ENCODE data around the gene ALKBH7.
A peak's percentile ranks its signal among the peaks of the same experiment; 100 is the strongest.

Gene ALKBH7

DNA sequence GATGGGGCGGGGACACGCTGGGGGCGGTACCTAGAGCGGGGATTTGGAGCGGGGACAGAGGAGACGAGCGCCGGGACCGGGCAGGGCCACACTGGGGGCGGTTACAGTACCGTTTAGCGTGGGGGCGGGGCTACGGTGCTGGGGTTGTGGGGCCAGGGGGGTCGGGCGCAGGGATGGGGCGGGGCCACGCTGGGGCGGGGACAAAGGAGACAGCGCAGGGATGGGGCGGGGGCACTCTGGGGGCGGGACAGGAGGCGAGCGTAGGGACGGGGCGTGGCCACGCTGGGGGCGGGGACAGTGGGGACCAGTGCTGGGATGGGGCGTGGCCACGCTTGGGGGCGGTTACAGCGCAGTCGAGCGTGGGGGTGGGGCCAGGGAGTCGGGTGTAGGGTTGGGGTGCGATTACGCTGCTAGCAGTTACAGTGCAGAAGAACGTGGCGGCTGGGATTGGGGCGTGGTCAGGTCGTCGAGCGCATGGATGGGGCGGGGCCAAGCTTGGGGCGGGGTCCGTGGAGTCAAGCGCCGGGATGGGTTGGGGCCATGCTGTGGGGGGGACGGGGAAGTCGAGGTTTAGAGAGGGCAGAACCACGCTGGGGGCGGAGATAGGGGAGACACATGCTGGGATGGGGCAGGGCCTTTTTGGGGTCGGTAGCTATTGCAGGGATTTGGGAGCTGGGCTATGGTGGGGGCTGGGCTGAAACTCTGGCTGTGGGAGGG lies 660 bp downstream of the ALKBH7 start:
- DNase-seq = peak; percentile 97

DNA sequence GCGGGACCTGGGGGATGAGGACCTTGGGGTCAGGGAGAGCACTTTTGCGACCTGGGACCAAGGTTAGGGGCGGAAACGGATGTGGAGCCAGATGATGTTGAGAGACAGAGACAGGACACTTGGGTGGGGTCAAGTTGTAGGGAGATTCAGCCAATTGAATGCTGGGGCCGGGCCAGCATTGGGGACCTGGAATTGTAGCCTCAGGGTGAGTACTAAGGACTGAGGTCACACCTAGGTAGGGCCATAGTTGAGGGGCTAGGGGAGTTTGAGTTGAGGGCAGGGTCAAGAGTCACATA lies 1.2 kb downstream of the ALKBH7 start:
- DNase-seq = no peak

DNA sequence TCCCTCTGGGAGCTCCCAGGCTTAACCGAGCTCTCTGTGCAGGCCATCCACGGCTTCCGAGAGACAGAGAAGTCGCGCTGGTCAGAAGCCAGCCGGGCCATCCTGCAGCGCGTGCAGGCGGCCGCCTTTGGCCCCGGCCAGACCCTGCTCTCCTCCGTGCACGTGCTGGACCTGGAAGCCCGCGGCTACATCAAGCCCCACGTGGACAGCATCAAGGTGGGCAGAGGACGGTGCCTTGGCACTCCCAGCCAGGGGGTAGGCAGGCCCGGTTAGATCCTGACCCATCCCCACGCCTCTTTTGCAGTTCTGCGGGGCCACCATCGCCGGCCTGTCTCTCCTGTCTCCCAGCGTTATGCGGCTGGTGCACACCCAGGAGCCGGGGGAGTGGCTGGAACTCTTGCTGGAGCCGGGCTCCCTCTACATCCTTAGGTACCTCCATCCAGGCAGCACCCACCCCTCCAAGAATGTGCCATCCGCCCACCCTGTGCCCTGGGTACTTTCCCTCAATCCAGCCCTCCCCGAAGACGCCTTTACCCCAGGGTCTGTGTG lies 1.6 kb downstream of the ALKBH7 start:
- DNase-seq = no peak

DNA sequence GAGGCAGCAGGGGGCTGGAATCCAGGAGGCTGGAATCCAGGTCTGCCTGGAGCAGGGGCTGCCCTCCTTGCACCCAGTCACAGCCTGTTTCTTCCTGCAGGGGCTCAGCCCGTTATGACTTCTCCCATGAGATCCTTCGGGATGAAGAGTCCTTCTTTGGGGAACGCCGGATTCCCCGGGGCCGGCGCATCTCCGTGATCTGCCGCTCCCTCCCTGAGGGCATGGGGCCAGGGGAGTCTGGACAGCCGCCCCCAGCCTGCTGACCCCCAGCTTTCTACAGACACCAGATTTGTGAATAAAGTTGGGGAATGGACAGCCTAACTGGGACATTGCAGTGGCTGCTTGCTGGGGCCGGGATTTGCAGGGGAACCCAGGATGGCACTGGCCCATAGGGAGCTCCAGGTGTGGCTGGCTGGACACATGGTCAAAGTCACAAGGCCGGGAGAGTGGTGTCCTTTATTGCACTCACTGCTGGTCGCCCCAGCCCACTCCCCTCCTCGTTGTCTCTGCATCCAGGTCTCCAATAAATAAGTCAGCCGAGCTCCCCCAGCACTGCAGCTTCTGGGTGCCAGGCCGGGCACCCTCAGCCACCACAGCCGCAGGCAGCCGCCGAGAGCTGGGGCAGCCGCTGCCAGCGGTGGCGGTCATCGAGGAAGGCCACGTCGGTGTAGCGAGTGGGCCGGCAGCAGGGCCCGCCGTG lies 2.3 kb downstream of the ALKBH7 start:
- no peak for DNase-seq

DNA sequence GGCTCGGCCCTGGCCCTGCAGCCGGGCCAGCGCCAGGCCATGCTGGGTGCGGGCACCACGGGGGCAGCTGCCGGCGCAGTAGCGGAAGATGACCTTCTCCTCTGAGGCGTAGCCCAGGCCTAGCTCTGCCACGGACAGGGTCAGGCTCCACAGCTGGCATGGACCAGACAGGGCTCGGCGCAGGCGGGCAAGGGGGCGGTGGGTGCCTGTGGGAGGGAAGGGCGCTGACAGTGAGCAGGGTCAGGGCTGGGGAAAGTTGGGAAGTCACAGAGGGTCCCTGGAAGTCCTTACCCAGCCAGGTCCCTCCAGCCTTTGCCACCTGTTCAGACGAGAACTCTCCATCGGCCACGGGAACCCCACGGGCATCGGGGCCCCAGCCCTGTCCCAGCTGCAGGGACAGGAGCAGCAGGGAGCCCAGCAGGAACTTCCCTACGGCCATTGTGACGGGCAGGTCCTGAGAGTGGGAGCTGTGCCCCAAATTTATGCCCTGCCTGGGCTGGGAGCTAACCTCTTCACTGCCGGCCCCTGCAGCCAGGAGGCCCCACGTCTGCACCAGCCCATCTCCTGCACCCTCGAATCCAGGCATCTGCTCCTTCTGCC lies 2.9 kb downstream of the ALKBH7 start, which contains the start of gene PSPN:
TSS of gene PSPN (minus strand) at position 523 of the 600 bp plus-strand sequence. CDS start at position 439, 84 bp downstream.
- DNase-seq = no peak

DNA sequence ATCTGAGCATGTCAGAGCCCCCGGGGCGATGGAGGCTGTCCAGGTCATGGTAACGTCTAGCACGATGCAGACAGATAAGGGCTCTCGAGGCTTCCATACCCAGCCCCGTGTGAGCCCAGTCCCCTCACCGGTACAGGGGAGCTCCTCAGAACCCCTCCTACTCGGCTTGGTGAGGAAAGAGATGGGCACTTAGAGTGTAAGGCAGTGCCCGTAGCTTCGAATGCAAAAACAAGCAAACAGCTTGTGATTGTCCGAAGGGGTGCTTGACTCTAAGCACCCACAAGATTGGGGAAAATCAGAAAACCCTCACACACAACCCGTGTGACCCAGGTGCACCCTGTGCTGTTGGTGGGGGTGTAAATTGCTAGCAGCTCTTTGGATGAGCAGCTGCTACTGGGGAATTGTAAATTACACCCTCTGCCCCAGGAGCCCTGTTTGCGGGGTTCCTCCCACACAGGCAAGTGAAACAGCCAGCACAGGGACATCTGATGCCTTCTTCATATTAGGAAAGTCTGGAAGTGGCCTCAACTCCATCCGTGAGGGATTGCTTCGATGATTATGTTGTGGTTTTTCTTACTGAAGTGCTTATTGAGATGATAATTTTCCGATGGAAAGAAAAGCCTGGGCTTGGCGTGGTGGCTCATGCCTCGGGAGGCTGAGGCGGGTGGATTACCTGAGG lies 4.1 kb downstream of the ALKBH7 start:
- DNase-seq = no peak

DNA sequence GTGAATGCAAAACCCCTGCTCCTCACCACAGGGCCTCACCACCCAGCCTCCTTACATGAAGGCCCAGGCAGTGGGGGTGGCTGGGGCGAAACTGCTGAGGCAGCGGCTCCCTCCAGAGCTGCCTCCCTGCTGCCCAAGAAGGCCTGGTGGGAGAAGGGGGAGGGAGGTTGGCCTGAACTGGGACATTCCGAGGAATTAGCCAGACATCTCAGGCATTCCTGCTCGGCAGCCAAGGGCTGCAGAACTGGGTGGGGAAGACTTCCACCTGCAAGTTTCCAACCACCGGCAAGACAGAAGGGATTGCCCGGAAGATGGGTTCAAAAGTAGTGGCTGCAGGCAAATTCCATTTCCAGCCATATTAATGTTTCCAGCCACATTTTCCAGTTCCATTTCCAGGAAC lies 5.4 kb downstream of the ALKBH7 start:
- DNase-seq = no peak

DNA sequence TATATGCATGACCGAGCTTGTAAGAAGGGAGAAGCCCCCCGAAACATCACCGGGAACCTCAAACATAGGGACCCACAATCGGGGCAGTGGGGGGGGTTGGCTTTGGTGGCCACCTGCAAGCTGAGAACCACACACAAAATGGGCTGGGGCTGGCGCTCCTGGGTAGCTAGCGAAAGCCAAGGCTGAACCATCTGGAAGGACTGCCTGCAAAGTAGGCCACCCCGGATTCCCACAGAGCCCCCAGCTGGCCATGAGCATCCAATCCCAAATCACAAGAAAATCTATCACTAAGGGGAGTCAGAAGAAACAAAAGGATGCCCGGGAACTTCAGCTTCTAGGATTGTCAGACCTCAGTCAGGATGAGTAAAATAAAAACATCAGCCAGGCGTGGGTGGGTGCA lies 5.9 kb downstream of the ALKBH7 start:
- no peak for DNase-seq

DNA sequence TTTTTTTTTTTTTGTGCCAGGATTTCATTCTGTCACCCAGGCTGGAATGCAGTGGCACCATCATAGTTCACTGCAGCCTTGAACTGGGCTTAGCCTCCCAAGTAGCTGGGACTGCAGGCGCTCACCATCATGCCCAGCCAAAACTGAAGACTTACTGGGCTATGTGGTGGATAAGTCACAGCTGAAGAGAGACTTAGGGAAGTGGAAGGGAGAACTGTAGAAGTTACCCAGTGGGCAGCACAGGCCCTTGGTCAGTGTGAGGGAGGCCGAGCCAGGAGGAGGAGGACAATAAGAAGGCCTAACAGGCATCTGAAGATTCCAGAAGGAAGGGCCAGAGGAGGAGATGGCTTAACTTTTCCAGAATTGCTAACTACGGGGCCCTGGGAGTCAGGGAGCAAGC lies 7.2 kb downstream of the ALKBH7 start:
- no peak for DNase-seq

DNA sequence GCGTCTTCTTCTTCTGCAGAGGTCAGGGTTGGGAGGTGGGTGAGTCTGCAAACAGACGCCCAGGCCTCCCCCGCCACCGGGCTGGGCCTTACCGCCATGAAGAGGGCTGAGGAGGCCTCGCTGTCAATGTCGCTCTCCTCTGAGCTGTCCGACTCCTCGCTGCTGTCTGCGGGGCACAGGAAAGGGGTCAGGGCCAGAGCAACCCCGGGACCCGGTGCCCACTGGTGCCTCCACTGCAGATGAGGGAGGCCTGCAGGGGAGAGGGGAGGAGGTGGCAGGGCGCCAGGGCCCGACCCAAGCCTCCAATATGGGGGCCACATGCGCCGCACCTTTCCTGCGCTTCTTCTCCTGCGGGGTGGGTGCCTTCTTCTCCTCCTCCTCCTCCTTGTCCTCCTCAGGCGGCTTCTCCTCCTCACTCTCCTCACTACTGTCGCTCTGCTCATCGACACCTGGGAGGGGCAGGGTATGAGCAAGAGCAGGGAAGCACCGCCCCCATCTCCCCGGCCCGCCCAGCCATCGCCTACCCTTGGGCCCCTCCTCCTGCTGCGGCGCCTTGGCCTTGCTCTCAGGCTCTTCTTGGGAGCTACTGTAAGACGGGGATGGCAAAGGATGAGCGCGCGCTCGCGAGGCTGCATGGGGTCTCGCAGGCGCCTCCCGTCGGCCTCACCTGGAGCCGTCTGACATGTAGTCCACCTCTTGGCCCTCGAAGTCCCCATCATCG lies 8.6 kb downstream of the ALKBH7 start:
- no peak for DNase-seq

DNA sequence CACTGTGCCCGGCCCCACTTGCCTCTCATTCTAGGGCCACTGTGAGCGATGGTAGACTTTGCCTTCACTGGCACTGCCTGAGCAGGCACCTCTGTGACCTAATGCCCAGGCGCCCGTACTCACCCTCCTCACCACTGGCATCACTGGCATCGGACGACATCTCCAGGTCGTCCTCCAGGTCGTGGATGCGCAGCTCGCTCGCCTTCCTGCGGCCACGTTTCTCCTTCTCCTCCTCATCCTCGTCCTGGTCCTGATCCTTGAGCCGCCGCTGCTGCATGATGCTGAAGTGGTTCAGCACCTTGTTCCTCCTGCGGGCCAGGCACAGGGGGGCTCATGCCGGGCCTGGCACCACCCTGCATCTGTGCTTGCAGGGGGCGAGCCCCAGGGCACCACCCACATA lies 10.6 kb downstream of the ALKBH7 start:
- no peak for DNase-seq

DNA sequence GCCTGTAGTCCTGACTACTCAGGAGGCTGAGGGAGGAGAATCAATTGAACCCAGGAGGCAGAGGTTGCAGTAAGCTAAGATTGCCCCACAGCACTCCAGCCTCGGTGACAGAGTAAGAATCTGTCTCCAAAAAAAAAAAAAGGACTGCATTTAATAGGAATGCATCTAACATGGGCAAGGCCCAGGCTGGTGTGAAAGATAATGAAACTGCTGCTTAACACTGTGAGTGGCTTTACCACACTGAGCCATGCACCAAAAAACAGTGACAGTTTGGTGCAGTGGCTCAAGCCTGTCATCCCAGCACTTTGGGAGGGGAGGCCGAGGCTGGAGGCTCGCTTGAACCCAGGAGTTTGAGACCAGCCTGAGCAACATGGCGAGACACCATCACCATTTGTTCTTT lies 11.8 kb downstream of the ALKBH7 start:
- DNase-seq = no peak

DNA sequence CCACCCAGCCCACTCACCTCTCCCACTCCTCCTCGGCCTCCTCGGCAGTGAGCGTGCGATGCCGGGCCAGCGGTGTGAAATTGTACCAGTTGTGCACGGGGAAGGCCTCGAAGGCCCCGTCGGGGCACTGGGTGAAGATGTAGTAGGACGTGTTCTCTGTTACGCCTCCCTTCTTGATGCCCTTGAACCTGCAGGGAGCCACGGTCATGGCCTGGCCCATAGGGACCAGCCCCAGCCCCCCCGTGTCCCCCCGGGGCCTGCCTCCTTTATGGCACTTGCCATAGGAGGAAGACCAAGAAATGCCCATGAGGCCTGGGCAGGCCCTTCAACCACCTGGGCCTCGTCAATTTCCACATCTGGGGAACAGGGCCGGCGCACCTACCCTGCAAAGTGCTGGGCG lies 14.8 kb downstream of the ALKBH7 start:
- DNase-seq = no peak

DNA sequence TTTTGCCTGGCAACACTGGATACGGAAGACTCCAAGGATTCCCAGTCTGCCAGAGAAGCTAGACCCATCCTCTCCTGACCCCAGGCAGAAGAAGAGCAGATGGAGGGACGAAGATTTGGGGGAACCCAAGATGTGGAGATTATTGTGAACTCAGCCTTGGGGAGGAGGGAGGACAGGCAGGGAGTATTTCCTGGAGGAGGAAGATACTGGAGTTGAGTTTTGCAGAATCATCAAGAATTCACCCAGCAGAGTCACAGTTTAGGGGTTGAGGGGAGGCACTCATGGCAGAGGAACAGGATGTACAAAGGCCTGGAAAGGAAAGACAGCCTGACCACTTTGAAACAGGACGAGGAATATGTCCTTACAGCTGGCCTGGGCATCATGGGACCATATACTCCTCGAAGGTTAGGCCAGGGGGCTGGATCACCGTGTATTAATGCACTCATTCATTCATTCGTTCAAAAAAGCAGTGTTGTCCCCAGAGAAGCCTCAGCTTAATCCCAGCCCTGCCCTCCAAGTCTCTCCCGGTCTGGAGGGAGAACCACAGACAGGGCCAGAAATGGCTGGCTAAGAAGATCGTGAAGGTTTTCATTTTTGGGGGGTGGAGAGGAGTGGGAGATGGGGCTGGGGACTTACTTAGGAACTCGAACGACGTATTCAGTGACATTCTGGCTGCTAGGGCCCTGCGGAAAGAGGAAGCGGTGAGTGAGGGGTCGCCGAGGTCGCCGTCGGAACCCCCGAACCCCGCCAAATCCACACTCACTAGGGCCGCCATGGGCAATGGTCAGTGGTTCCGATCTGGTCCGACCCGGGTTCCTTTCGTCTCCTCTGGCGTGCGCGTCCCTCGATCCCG lies 19.9 kb downstream of the ALKBH7 start:
- DNase-seq = no peak

DNA sequence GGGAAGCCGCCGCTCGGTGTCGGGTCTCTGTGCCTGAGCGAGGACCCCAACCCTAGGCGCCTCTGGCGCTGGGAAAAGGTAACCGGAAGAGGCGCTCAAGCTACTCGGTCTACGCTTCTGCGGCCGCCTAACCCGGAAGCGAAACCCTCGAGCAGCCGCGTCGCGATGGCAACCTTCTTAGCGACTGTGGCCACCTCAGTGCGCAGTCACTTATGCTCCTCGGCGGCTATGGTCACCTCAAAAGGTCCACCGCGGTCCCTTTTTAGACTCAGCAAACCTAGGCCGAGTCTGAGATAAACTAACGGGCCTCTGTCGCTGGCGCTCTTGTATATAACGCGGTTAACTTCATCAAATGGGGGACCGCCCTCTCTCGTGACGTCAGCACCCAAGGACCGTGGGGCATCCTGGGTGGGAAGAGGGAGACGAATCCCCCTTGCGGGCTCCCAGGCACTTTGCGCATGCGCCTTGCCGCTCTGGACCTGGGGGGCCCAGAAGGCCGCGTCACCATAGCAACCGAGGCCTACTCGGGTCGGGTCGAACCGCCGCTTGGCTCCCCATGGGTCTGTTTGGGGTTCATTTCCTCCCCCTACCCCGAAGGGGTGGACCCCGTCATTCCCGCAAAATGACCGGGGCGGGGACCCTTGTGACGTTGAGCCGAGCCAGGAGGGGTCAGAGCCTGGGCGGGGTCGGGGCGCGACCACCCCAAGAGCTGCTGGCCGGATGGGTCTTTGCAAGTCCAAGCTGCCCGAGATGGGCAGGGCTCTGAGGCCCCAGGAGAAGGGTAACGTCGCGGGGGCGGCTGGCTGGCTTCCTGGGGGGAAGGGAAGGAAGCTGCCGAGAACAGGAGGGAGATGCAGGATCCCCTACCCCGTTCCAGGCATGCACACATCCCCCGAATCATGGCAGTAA lies 20.7 kb downstream of the ALKBH7 start, which contains the start of gene GTF2F1:
TSS of gene GTF2F1 (minus strand) at position 91 of the 909 bp plus-strand sequence. CDS start 169 bp downstream, outside the sequence.
- peak; percentile 97 for DNase-seq

DNA sequence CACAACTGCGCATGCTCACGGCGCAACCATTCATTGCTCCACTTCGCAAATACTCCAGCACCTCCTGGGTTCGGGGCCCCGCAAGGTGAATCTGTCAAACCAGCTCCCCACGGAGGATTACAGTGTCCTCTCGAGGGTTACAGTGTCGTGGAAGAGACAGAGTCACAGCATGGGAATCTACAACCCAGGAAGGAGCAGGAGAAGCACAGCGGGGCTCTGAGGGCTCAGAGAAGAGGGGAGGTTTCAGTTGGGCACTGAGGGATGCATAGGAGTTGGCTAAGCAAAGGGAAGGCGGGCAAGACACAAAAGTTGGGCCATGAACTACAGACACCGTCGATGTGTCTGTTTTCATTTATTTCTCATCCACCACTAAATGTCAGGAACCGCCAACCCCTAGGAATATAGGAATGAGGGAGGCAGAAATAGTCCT lies 21.4 kb downstream of the ALKBH7 start:
- DNase-seq = no peak

DNA sequence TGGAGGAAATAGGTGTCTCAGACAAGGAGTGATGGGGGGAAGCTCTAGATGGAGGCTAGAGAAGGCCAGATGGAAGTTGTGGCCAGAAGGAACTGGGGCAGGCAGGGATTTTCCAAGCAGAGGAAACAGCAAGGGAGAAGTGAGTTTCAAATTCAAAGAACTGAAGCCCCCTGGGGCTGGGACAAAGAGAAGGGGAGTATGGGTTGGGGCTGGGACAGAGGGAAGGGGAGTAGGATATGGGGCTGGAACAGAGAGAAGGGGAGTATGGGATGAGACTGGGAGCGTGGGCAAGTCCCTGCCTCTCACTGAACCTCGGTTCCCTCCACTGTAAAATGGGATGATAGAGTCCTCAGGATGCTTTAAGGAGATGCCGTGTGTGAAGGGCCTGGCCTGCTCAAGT lies 22.2 kb downstream of the ALKBH7 start:
- no peak for DNase-seq

DNA sequence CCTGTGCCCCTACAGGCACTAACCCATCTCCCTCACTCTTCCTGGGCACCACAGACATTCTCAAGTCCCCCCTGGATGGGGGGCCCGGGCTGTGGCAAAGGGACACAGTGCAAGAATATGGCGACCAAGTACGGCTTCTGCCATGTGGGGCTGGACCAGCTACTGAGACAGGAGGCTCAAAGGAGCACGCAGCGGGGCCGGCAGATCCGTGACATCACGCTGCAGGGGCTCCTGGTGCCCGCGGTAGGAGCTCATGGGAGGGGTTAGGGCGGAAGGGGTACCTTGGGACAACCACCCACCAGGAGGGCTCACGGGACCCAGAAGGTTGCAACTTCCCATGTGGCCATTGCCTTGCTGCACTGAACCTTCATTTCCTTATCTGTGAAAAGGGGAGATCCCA lies 23.7 kb downstream of the ALKBH7 start:
- no peak for DNase-seq

DNA sequence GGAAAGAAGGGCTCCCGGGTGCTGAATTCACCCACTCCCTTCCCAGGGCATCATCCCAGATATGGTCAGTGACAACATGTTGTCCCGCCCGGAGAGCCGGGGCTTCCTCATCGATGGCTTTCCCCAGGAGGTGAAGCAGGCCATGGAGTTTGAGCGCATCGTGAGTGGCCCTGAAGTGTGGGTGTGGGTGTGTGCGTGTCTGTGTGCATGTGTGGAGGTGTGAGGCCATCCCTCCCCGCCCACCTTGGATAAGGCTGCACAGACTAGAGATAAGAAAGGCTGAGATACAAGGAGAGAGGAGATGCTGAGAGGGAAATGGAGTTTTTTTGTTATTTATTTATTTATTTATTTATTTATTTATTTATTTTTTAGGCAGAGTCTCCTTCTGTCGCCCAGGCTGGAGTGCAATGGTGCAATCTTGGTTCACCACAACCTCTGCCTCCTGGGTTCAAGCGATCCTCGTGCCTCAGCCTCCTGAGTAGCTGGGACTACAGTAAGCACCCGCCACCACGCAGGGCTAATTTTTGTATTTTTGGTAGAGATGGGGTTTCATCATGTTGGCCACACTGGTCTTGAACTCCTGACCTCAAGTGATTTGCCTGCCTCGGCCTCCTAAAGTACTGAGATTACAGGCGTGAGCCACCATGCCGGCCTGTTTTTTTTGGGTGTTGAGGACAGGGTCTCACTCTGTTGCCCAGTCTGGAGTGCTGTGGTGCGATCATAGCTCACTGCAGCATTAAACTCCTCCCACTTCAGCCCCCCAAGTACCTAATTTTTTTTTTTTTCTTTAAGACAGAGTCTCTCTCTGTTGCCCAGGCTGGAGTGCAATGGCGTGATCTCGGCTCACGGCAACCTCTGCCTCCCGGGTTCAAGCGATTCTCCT lies 27.7 kb downstream of the ALKBH7 start:
- DNase-seq = peak; percentile 9

DNA sequence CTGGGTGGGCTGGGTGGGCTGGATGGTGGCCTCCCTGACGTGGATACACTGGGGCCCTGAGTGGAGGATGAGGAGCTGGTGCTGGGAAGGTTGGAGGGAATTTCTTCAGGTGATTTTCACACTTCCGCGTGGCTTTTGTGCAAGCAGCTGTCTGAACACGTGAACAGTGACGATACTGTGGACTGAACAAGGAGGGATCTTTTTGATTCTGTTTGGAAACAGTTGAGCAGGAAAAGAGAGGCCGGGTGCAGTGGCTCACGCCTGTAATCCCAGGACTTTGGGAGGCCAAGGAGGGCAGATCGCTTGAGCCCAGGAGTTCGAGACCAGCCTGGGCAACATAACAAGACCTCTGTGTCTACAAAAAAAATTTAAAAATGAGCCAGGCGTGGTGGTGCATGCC lies 29.5 kb downstream of the ALKBH7 start:
- DNase-seq = no peak
